Measurements from ENCODE around the gene VWA5A.

The VWA5A gene

GRCh38 chr11:124170801-124171586 is 55.7 kb downstream of the VWA5A start:
- DNase-seq: no peak

GRCh38 chr11:124172101-124172500 is 56.9 kb downstream of the VWA5A start:
- no peak for DNase-seq

- DNase-seq: no peak
Observed at GRCh38 chr11:124172599-124172998, 57.3 kb downstream of the VWA5A start.

GRCh38 chr11:124174001-124174583 is 58.8 kb downstream of the VWA5A start:
- peak; percentile 60 for DNase-seq

GRCh38 chr11:124176925-124177715 is 61.9 kb downstream of the VWA5A start:
- DNase-seq: no peak

- DNase-seq: no peak
Observed at GRCh38 chr11:124179310-124179709, 64.1 kb downstream of the VWA5A start.

GRCh38 chr11:124183068-124183467 is 67.8 kb downstream of the VWA5A start, which contains the start of gene OR10D3:
Gene OR10D3, plus strand, starts transcription at chr11:124183345. Its CDS starts 1,925 bp downstream, at chr11:124185270.
- no peak for DNase-seq

- DNase-seq: no peak
Observed at GRCh38 chr11:124190298-124191139, 75.3 kb downstream of the VWA5A start.

- no peak for DNase-seq
Observed at GRCh38 chr11:124193221-124194010, 78.2 kb downstream of the VWA5A start.

- DNase-seq: no peak
Observed at GRCh38 chr11:124194293-124195188, 79.3 kb downstream of the VWA5A start.

- DNase-seq: peak; percentile 59
Observed at GRCh38 chr11:124195189-124195734, 80.0 kb downstream of the VWA5A start.
